NB4 (cell line): ENCODE results near the gene WFIKKN1.

ENCODE experiments used
- CTCF ChIP-seq: IDR thresholded peaks from one replicate; pipeline ENCODE4 v1.5.1; 2012; ENCODE audit warnings: low read depth, low read length
- MAX ChIP-seq: IDR thresholded peaks from 2 replicates; pipeline ENCODE4 v1.6.1; 2011; ENCODE audit warnings: low read depth, low read length
- POLR2A ChIP-seq: IDR thresholded peaks from 2 replicates; pipeline ENCODE4 v1.6.1; 2011; ENCODE audit warnings: mild to moderate bottlenecking; ENCODE audit not compliant: insufficient read length; ENCODE audit errors: extremely low read depth

GRCh38 chr16:644556-644955 is 13.8 kb downstream of the WFIKKN1 start:
- TF ChIP-seq CTCF (no peak), MAX (no peak), POLR2A (no peak)
